ENCODE measurements around the gene DHRS3. TPM values are rescaled to one million over a fixed set of nuclear protein-coding genes. Genes with fewer than 3 reads are reported as not detected.

DHRS3 gene
- polyA plus RNA-seq, 1 of the 3 experiments (the other 2 are of a cell fraction): 44.8 TPM

- H3K27me3 ChIP-seq (ENCODE audit: insufficient read depth): no peaks in the 10 kb centered on the region
- DNase-seq: no peak
- no peak overlapping the region for H3K4me3 ChIP-seq (ENCODE audit: low read depth in 2 of 2, low read length in 1 of 2)
- H3K9ac ChIP-seq: no peak overlapping the region
- peaks cover 0 to 9% of the 10 kb centered on the region in 2 experiments for H3K36me3 ChIP-seq (replicated peaks in 1 of 2; ENCODE audit: control insufficient read depth in 1 of 2, insufficient read depth in 2 of 2, low read length in 1 of 2)
- H3K9me2 ChIP-seq: no peaks in the 10 kb centered on the region
- no peaks in the 10 kb centered on the region for H3K79me2 ChIP-seq (ENCODE audit: insufficient read depth)
- WGBS (ENCODE audit: low lambda C conversion rate): 91% methylated on average over 17 of the region's 20 CpGs
- H3K9me3 ChIP-seq: no peaks in the 10 kb centered on the region
- no peak for TF ChIP-seq SIN3A (IDR thresholded peaks at IDR 0.05; ENCODE audit: borderline replicate concordance, low read depth, low read length)
- TF ChIP-seq USF2 (IDR thresholded peaks at IDR 0.05; ENCODE audit: borderline replicate concordance, low read depth, low read length): no peak
- no peak for TF ChIP-seq TEAD4 (IDR thresholded peaks at IDR 0.05; ENCODE audit: borderline replicate concordance, insufficient read depth)
- peaks cover 0 to 5% of the 10 kb centered on the region in 2 experiments; a peak in 1 of 4 replicates for H3K4me1 ChIP-seq (ENCODE audit: control insufficient read depth in 1 of 2, insufficient read depth in 2 of 2, low read depth in 1 of 2, low read length in 1 of 2)
- ChIA-PET CTCF (interaction anchor here (1.0 kb wide), 1 partner anchor 16 kb away, joined by 3 read pairs; no protein-coding TSS in a partner anchor), POLR2A (interaction anchor here (1.2 kb wide), 1 partner anchor 16 kb away, joined by 3 read pairs; no protein-coding TSS in a partner anchor)
- H3K27ac ChIP-seq (ENCODE audit: low read depth in 2 of 2, low read length in 1 of 2): no peak overlapping the region
- H3K4me2 ChIP-seq: no peak overlapping the region
- no peaks in the 10 kb centered on the region for H3F3A ChIP-seq (replicated peaks; ENCODE audit: insufficient read depth)
- no peaks in the 10 kb centered on the region for H4K20me1 ChIP-seq (ENCODE audit: insufficient read depth)
- H2AFZ ChIP-seq (ENCODE audit: low read depth): no peak overlapping the region
Measured at GRCh38 chr1:12580054-12580887, 37.7 kb downstream of the DHRS3 start.

- peaks cover 2% of the 10 kb centered on the region for H3F3A ChIP-seq (replicated peaks; ENCODE audit: insufficient read depth)
- ChIA-PET POLR2A (no interaction called here), CTCF (no interaction called here)
- no peak overlapping the region for H3K4me3 ChIP-seq (ENCODE audit: low read depth in 2 of 2, low read length in 1 of 2)
- TF ChIP-seq RXRA (IDR thresholded peaks at IDR 0.05; ENCODE audit: borderline replicate concordance, low read depth) (no peak), CHD2 (IDR thresholded peaks at IDR 0.05; ENCODE audit: low read length, partially characterized antibody) (no peak), TCF12 (IDR thresholded peaks at IDR 0.05) (no peak), TEAD4 (IDR thresholded peaks at IDR 0.05; ENCODE audit: borderline replicate concordance, insufficient read depth) (no peak), NRF1 (IDR thresholded peaks at IDR 0.05; ENCODE audit: low read depth, low read length) (no peak), EP300 (IDR thresholded peaks at IDR 0.05; ENCODE audit: borderline replicate concordance in 1 of 2, low read depth in 1 of 2, low read length in 1 of 2) (no peak), RAD21 (IDR thresholded peaks at IDR 0.05; ENCODE audit: low read length) (no peak), MEF2A (IDR thresholded peaks at IDR 0.05; ENCODE audit: borderline replicate concordance, low read depth) (no peak), MAX (IDR thresholded peaks at IDR 0.05; ENCODE audit: low read depth) (no peak), JUND (IDR thresholded peaks at IDR 0.05) (no peak), PBX3 (IDR thresholded peaks at IDR 0.05) (no peak), USF1 (IDR thresholded peaks at IDR 0.05; ENCODE audit: borderline replicate concordance, low read depth) (no peak), ELF1 (IDR thresholded peaks at IDR 0.05) (no peak), YY1 (IDR thresholded peaks at IDR 0.05; ENCODE audit: low read depth) (no peak), RCOR1 (IDR thresholded peaks at IDR 0.05; ENCODE audit: low read length) (no peak), SIN3A (IDR thresholded peaks at IDR 0.05; ENCODE audit: borderline replicate concordance, low read depth, low read length) (no peak), NFIC (IDR thresholded peaks at IDR 0.05; ENCODE audit: borderline replicate concordance) (no peak), TAF1 (IDR thresholded peaks at IDR 0.05; ENCODE audit: borderline replicate concordance, low read depth, low read length) (no peak)
- no peak overlapping the region for H2AFZ ChIP-seq (ENCODE audit: low read depth)
- H3K9me3 ChIP-seq: no peaks in the 10 kb centered on the region
- 88% methylated on average over 11 of the region's 19 CpGs for WGBS (ENCODE audit: low lambda C conversion rate)
- H3K79me2 ChIP-seq (ENCODE audit: insufficient read depth): no peaks in the 10 kb centered on the region
- no peak overlapping the region for H3K27ac ChIP-seq (ENCODE audit: low read depth in 2 of 2, low read length in 1 of 2)
- H3K4me2 ChIP-seq: no peak overlapping the region
- H3K4me1 ChIP-seq (ENCODE audit: control insufficient read depth in 1 of 2, insufficient read depth in 2 of 2, low read depth in 1 of 2, low read length in 1 of 2): peaks cover 4 to 5% of the 10 kb centered on the region in 2 experiments; a peak in 2 of 4 replicates
- peaks cover 0 to 9% of the 10 kb centered on the region in 2 experiments for H3K36me3 ChIP-seq (replicated peaks in 1 of 2; ENCODE audit: control insufficient read depth in 1 of 2, insufficient read depth in 2 of 2, low read length in 1 of 2)
- no peaks in the 10 kb centered on the region for H3K9me2 ChIP-seq
- no peaks in the 10 kb centered on the region for H4K20me1 ChIP-seq (ENCODE audit: insufficient read depth)
- no peaks in the 10 kb centered on the region for H3K27me3 ChIP-seq (ENCODE audit: insufficient read depth)
- no peak for DNase-seq
- no peak overlapping the region for H3K9ac ChIP-seq
Measured at GRCh38 chr1:12578860-12579422, 39.1 kb downstream of the DHRS3 start.
